Measurements from ENCODE around the gene DCLK1. TPM values are rescaled to one million over a fixed set of nuclear protein-coding genes. Genes with fewer than 3 reads are reported as not detected.

Gene DCLK1
- total RNA-seq, 1 experiment from 2014 or later = not detected

- Histone ChIP-seq H3K4me3 (ENCODE audit: low read depth, low read length) (no peak overlapping the region), H3K36me3 (ENCODE audit: control insufficient read depth, insufficient read depth, low read length) (no peaks in the 10 kb centered on the region), H3K27me3 (replicated peaks; ENCODE audit: control insufficient read depth, insufficient read depth, low read length) (no peaks in the 10 kb centered on the region), H3K9me3 (no peaks in the 10 kb centered on the region), H3K4me1 (no peaks in the 10 kb centered on the region)
- Mint-ChIP-seq H3K36me3 (ENCODE audit: insufficient read depth, unreplicated experiment) (no peaks in the 10 kb centered on the region), H3K27ac (ENCODE audit: unreplicated experiment) (no peak overlapping the region), H3K27me3 (ENCODE audit: insufficient read depth, unreplicated experiment) (peaks cover 6% of the 10 kb centered on the region), H3K9me3 (ENCODE audit: unreplicated experiment) (no peaks in the 10 kb centered on the region), H3K4me1 (ENCODE audit: low read depth, unreplicated experiment) (no peaks in the 10 kb centered on the region), H3K4me3 (ENCODE audit: unreplicated experiment) (no peak overlapping the region)
- TF ChIP-seq CTCF (IDR thresholded peaks at IDR 0.05; ENCODE audit: insufficient read depth in 1 of 2, low read depth in 1 of 2, low read length in 1 of 2, severe bottlenecking in 1 of 2, unreplicated experiment in 1 of 2) = no peak
- no peak for DNase-seq
- intact Hi-C loops (cut with micrococcal nuclease; ENCODE audit: unreplicated experiment) = no loop called here
- POLR2A ChIA-PET = no interaction called here
- CTCF ChIA-PET = no interaction called here
- no TSS peak for BruUV-seq (replicated peaks)
These were observed 398.6 kb downstream of the DCLK1 start for GRCh38 chr13:35732565-35732964.

GRCh38 chr13:35731471-35731870, 399.7 kb downstream of the DCLK1 start:
- H3K4me1 ChIP-seq = no peaks in the 10 kb centered on the region
- DNase-seq = no peak
- Mint-ChIP-seq H3K4me1 (ENCODE audit: low read depth, unreplicated experiment) (no peaks in the 10 kb centered on the region), H3K4me3 (ENCODE audit: unreplicated experiment) (no peak overlapping the region), H3K9me3 (ENCODE audit: unreplicated experiment) (no peaks in the 10 kb centered on the region), H3K27me3 (ENCODE audit: insufficient read depth, unreplicated experiment) (peaks cover 6% of the 10 kb centered on the region), H3K36me3 (ENCODE audit: insufficient read depth, unreplicated experiment) (no peaks in the 10 kb centered on the region), H3K27ac (ENCODE audit: unreplicated experiment) (no peak overlapping the region)
- ChIA-PET CTCF (no interaction called here), POLR2A (no interaction called here)
- H3K9me3 ChIP-seq = no peaks in the 10 kb centered on the region
- no peaks in the 10 kb centered on the region for H3K36me3 ChIP-seq (ENCODE audit: control insufficient read depth, insufficient read depth, low read length)
- intact Hi-C loops (cut with micrococcal nuclease; ENCODE audit: unreplicated experiment) = no loop called here
- H3K4me3 ChIP-seq (ENCODE audit: low read depth, low read length) = no peak overlapping the region
- no peaks in the 10 kb centered on the region for H3K27me3 ChIP-seq (replicated peaks; ENCODE audit: control insufficient read depth, insufficient read depth, low read length)
- no peak for TF ChIP-seq CTCF (IDR thresholded peaks at IDR 0.05; ENCODE audit: insufficient read depth in 1 of 2, low read depth in 1 of 2, low read length in 1 of 2, severe bottlenecking in 1 of 2, unreplicated experiment in 1 of 2)
- no TSS peak for BruUV-seq (replicated peaks)

- Histone ChIP-seq H3K4me1 (no peaks in the 10 kb centered on the region), H3K36me3 (ENCODE audit: control insufficient read depth, insufficient read depth, low read length) (no peaks in the 10 kb centered on the region), H3K27me3 (replicated peaks; ENCODE audit: control insufficient read depth, insufficient read depth, low read length) (no peaks in the 10 kb centered on the region), H3K9me3 (no peaks in the 10 kb centered on the region), H3K4me3 (ENCODE audit: low read depth, low read length) (no peak overlapping the region)
- no TSS peak for BruUV-seq (replicated peaks)
- intact Hi-C loops (cut with micrococcal nuclease; ENCODE audit: unreplicated experiment) = loop anchor here (10.0 kb wide), 1 partner anchor 515 kb away; no protein-coding TSS in a partner anchor
- H3K9me3 Mint-ChIP-seq (ENCODE audit: unreplicated experiment) = no peaks in the 10 kb centered on the region
- H3K27me3 Mint-ChIP-seq (ENCODE audit: insufficient read depth, unreplicated experiment) = peaks cover 12% of the 10 kb centered on the region
- H3K27ac Mint-ChIP-seq (ENCODE audit: unreplicated experiment) = no peak overlapping the region
- H3K36me3 Mint-ChIP-seq (ENCODE audit: insufficient read depth, unreplicated experiment) = no peaks in the 10 kb centered on the region
- DNase-seq = no peak
- CTCF ChIA-PET = no interaction called here
- no peaks in the 10 kb centered on the region for H3K4me1 Mint-ChIP-seq (ENCODE audit: low read depth, unreplicated experiment)
- H3K4me3 Mint-ChIP-seq (ENCODE audit: unreplicated experiment) = no peak overlapping the region
- TF ChIP-seq CTCF (IDR thresholded peaks at IDR 0.05; ENCODE audit: insufficient read depth in 1 of 2, low read depth in 1 of 2, low read length in 1 of 2, severe bottlenecking in 1 of 2, unreplicated experiment in 1 of 2) = no peak
- POLR2A ChIA-PET = no interaction called here
These were observed 401.1 kb downstream of the DCLK1 start for GRCh38 chr13:35729926-35730627.
